SU-DHL-6 (cell line): ENCODE measurements around the gene CYSTM1.

ENCODE experiments used
- EZH2phosphoT487 ChIP-seq: fragments of 200-600 bp; sonication (generic), shearing (Covaris generic); conservative IDR thresholded peaks from 2 replicates; pipeline ENCODE4 v1.6.1; 2018; ENCODE audit warnings: mild to moderate bottlenecking, antibody characterized with exemption, low read length, moderate library complexity, mixed read lengths
- TF ChIP-seq, protein P1 (sequence below): fragments of 200-600 bp; sonication (generic); IDR thresholded peaks from one replicate; pipeline ENCODE4 v1.5.1; 2017; ENCODE audit warnings: antibody characterized with exemption, mild to moderate bottlenecking, low read length, moderate library complexity; ENCODE audit not compliant: insufficient read depth, poor library complexity, severe bottlenecking

DNA sequence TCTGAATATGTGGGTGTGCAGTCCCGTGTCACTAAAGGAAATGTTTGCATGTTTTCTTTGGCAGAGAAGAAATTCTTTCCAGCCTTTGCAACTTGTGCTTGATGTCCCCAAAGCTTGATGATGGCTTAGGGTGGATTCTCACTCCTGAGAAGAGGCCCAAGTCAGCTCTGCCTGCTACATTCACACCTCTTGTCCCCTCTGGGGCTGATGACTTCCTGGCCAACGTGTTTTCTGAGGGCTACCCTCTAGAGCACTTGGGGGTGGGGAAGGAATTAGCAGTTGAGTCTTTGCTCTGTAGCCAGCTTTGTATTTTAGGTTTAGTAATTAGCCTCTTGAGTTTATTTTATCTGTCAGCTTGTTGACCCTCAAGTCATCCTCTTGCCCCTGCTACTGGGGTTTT, 19.7 kb downstream of the CYSTM1 start:
- TF ChIP-seq, protein P1, sequence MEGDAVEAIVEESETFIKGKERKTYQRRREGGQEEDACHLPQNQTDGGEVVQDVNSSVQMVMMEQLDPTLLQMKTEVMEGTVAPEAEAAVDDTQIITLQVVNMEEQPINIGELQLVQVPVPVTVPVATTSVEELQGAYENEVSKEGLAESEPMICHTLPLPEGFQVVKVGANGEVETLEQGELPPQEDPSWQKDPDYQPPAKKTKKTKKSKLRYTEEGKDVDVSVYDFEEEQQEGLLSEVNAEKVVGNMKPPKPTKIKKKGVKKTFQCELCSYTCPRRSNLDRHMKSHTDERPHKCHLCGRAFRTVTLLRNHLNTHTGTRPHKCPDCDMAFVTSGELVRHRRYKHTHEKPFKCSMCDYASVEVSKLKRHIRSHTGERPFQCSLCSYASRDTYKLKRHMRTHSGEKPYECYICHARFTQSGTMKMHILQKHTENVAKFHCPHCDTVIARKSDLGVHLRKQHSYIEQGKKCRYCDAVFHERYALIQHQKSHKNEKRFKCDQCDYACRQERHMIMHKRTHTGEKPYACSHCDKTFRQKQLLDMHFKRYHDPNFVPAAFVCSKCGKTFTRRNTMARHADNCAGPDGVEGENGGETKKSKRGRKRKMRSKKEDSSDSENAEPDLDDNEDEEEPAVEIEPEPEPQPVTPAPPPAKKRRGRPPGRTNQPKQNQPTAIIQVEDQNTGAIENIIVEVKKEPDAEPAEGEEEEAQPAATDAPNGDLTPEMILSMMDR: no peak
- TF ChIP-seq EZH2phosphoT487: no peak
